Parathyroid adenoma (tissue), 2 donors: ENCODE results near the gene ZFHX2.

Experiments used
- H2AFZ ChIP-seq: fragments of 300-600 bp; sonication (generic); one replicate; pipeline ENCODE4 v1.7.0; 2017; ENCODE audit warnings: antibody characterized with exemption, mild to moderate bottlenecking
- H3K27ac ChIP-seq: fragments of 300-600 bp; sonication (generic); one replicate; pipeline ENCODE4 v1.7.0; 2017
- H3K27me3 ChIP-seq: fragments of 300-600 bp; sonication (generic); one replicate; pipeline ENCODE4 v1.7.0; 2017; ENCODE audit warnings: low read length; ENCODE audit not compliant: control insufficient read depth, insufficient read depth
- H3K36me3 ChIP-seq: fragments of 300-600 bp; sonication (generic); one replicate; pipeline ENCODE4 v1.7.0; 2017; ENCODE audit warnings: low read length; ENCODE audit not compliant: control insufficient read depth, insufficient read depth
- H3K4me1 ChIP-seq: fragments of 300-600 bp; sonication (generic); one replicate; pipeline ENCODE4 v1.7.0; 2017; ENCODE audit warnings: control low read depth
- H3K4me2 ChIP-seq: fragments of 300-600 bp; sonication (generic); one replicate; pipeline ENCODE4 v1.7.0; 2017; ENCODE audit warnings: low read length
- H3K4me3 ChIP-seq: fragments of 300-600 bp; sonication (generic); one replicate; pipeline ENCODE4 v1.7.0; 2017; ENCODE audit warnings: low read depth, low read length
- H3K79me2 ChIP-seq: fragments of 300-600 bp; sonication (generic); one replicate; pipeline ENCODE4 v1.7.0; 2017; ENCODE audit warnings: control low read depth
- H3K9ac ChIP-seq: fragments of 300-600 bp; sonication (generic); one replicate; pipeline ENCODE4 v1.7.0; 2017; ENCODE audit warnings: mild to moderate bottlenecking
- H3K9me3 ChIP-seq: fragments of 300-600 bp; sonication (generic); one replicate; pipeline ENCODE4 v1.7.0; 2017; ENCODE audit warnings: low read length; ENCODE audit not compliant: control insufficient read depth
- TF ChIP-seq, protein P1 (sequence below): fragments of 300-600 bp; sonication (generic); IDR thresholded peaks from one replicate; pipeline ENCODE4 v1.7.0; 2017; ENCODE audit warnings: antibody characterized with exemption, mild to moderate bottlenecking
- donor health status: primary hyperparathyroidism.

ZFHX2 gene

DNA sequence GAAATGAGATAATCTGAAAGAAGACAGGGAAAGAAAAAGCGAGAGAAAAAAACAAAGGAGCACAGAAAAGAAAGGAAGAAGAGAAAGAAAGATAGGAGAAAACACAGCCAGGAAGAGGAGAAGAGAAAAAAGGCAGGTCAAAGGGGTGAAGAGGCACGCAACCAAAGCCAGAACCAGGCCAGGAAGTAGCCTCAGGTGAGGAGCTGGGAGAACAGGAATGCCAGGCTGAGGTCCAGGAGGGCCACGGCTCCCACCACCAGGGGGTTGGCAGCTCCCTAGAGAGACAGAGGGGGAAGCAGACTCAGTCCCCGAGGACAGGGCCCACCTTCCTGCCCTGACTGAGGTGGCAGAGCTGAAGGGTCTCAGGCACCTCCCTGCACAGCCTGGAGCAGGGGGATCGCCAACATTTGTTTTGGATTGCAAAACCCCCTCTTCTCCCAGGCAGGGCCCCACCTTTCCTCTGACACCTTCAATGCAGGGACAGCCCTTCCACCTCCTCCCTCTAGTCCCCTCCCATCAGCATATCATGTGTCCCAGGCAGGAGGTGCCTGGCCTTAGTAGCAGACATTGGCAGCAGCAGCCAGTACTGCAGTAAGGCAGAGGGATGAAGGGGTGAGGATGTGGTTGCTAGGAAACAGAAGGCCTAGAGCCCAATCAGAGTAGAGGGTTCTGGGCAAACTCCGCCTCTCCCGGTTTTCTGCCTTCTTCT is 18.0 kb upstream of the ZFHX2 start:
- Histone ChIP-seq H2AFZ (peak overlapping the region; percentile 92), H3K4me2 (no peak overlapping the region), H3K27ac (peak overlapping the region; percentile 89), H3K27me3 (no peaks in the 10 kb centered on the region), H3K4me3 (no peak overlapping the region), H3K36me3 (no peaks in the 10 kb centered on the region), H3K79me2 (no peaks in the 10 kb centered on the region), H3K4me1 (peaks cover 24% of the 10 kb centered on the region), H3K9ac (no peak overlapping the region), H3K9me3 (no peaks in the 10 kb centered on the region)
- TF ChIP-seq, protein P1, sequence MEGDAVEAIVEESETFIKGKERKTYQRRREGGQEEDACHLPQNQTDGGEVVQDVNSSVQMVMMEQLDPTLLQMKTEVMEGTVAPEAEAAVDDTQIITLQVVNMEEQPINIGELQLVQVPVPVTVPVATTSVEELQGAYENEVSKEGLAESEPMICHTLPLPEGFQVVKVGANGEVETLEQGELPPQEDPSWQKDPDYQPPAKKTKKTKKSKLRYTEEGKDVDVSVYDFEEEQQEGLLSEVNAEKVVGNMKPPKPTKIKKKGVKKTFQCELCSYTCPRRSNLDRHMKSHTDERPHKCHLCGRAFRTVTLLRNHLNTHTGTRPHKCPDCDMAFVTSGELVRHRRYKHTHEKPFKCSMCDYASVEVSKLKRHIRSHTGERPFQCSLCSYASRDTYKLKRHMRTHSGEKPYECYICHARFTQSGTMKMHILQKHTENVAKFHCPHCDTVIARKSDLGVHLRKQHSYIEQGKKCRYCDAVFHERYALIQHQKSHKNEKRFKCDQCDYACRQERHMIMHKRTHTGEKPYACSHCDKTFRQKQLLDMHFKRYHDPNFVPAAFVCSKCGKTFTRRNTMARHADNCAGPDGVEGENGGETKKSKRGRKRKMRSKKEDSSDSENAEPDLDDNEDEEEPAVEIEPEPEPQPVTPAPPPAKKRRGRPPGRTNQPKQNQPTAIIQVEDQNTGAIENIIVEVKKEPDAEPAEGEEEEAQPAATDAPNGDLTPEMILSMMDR: no peak

DNA sequence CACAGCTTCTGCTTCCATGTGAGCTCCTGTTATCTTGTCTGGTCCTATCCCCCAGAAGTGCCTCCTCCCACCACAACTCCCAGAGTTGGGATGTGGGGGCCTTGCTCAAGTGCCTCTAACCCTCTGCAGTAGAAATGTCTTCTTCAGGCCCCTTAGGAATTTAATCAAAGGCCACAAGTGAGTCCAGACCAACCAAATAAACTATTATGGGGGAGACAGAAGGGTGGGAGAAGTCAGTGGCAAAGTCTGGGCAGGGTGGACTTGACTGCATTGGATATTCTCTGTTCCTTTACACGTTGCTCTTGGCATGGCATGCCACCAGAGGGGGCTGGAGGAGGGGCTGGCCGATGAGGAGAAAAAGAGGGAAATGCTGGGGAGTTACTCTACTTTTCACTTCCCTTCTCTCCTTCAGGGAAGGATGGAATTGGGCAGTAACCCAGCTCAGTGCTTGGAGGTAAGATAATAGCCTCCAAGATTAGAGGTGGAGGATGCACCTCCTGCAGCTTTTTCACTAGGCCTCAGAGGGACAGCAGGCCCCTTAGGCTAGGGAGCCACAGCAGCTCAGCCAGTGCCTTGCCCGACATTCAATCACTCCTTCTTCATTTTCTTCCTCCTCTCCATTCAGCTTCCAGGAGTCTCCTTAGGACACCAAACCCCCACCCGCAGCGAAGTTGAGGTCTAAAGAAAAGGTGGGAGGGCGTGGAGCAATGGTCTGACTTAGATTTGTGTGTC is 17.2 kb upstream of the ZFHX2 start:
- Histone ChIP-seq H3K27me3 (no peaks in the 10 kb centered on the region), H3K4me1 (peaks cover 24% of the 10 kb centered on the region), H3K27ac (peak overlapping the region; percentile 89), H3K4me2 (no peak overlapping the region), H3K36me3 (no peaks in the 10 kb centered on the region), H3K79me2 (no peaks in the 10 kb centered on the region), H3K9ac (no peak overlapping the region), H3K4me3 (no peak overlapping the region), H3K9me3 (no peaks in the 10 kb centered on the region), H2AFZ (peak overlapping the region; percentile 92)
- TF ChIP-seq, protein P1: peak; percentile 49

DNA sequence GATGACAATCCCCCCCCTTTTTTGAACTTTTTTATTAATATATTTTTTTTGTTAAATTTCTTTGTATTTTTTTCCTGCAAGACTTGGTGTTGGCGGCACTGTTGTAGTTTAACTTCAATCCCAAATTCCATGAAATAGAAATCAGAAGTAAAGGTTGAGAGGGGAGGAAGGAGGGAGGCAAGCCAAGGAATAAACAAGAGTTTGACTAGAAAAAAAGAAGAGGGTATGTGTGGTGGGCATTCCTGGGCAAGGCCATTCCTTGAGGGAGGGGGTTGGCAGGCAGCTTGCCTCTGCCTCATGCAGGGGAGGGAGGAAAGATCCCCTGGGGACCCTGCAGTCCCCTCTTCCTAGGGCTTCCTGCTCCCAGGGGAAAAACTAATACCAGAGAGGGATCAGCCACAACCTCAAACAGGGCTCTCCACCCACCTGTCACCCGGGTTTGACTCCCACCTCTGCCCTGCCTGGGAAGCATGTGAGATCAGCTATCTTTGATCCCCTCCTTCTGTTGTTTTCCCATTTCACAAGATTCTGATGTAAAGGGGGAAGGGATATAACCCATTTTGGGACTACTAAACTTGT is 16.5 kb upstream of the ZFHX2 start:
- Histone ChIP-seq H3K4me2 (peak overlapping the region; percentile 80), H3K79me2 (no peaks in the 10 kb centered on the region), H3K4me3 (peak overlapping the region; percentile 79), H3K27me3 (no peaks in the 10 kb centered on the region), H2AFZ (peak overlapping the region; percentile 92), H3K36me3 (no peaks in the 10 kb centered on the region), H3K9ac (no peak overlapping the region), H3K9me3 (no peaks in the 10 kb centered on the region), H3K4me1 (peaks cover 24% of the 10 kb centered on the region), H3K27ac (peak overlapping the region; percentile 89)
- TF ChIP-seq, protein P1: no peak

DNA sequence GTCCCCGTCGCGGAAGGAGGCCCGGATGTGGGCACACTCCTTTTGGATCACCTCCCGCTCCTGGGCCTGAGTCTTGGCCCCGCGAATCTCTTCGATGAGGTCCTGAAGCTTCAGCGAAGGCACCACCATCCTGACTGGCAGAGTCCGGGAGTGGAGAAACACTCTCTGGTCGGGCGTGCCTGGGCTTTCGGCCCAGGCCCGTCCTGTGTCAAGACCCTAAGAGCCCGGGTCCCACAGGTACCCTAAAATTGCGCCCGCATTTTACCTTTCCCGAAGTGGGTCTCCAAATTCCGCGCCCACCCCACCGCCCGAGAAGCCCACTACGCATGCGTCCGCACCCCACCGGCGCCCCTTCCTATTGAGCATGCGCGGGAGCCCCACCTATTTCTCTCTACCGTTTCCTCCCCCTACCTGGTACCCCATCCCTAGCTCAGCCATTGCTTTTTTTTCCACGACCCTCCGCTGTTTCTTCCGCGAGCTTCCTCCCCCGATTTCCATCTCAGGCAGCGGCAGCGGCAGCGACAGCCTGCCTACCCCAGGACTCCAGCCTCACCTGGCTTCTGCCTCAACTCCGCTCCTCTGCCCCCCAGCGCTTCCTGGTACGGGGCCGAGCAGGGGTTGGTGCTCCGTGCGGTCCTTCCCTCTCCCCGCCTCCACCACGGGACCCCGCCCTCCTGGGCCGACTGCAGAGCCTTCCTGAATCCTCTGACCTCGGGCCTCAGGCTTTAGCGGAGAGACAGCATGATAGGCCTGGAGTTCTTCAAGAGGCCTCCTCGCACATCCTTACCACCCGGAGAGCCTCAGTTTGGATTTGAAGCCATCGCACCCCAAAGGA is 15.8 kb upstream of the ZFHX2 start, which contains the start of gene AP1G2:
Gene AP1G2, minus strand, starts transcription at position 606 of the 835 bp plus-strand sequence. Its CDS starts 477 bp downstream, at position 129.
- H3K9me3 ChIP-seq: no peaks in the 10 kb centered on the region
- peaks cover 24% of the 10 kb centered on the region for H3K4me1 ChIP-seq
- peak within 1 kb of the TSS; percentile 89 for H3K27ac ChIP-seq
- H3K9ac ChIP-seq: peak within 1 kb of the TSS; percentile 74
- TF ChIP-seq, protein P1: peak; percentile 6
- peak within 1 kb of the TSS; percentile 80 for H3K4me2 ChIP-seq
- H3K27me3 ChIP-seq: no peaks in the 10 kb centered on the region
- no peaks in the 10 kb centered on the region for H3K36me3 ChIP-seq
- peak within 1 kb of the TSS; percentile 79 for H3K4me3 ChIP-seq
- peak within 1 kb of the TSS; percentile 92 for H2AFZ ChIP-seq
- H3K79me2 ChIP-seq: no peaks in the 10 kb centered on the region
